ENCODE results near the gene BSN.

BSN gene

GRCh38 chr3:49553692-49554632 is at the start of gene BSN:
BSN (plus strand) TSS chr3:49554477; CDS start chr3:49554603, 126 bp downstream.
- DNase-seq (ENCODE audit: low spot score): peak; percentile 100

- no peak for DNase-seq (ENCODE audit: low spot score)
Observed at GRCh38 chr3:49506906-49507305, 47.4 kb upstream of the BSN start.

- DNase-seq (ENCODE audit: low spot score): no peak
Observed at GRCh38 chr3:49509028-49509561, 45.2 kb upstream of the BSN start.

GRCh38 chr3:49511639-49512038 is 42.6 kb upstream of the BSN start:
- DNase-seq (ENCODE audit: low spot score): no peak

- DNase-seq (ENCODE audit: low spot score): no peak
Observed at GRCh38 chr3:49512781-49513355, 41.4 kb upstream of the BSN start.

GRCh38 chr3:49513494-49514124 is 40.7 kb upstream of the BSN start:
- no peak for DNase-seq (ENCODE audit: low spot score)

- DNase-seq (ENCODE audit: low spot score): no peak
Observed at GRCh38 chr3:49518016-49518415, 36.3 kb upstream of the BSN start.

GRCh38 chr3:49518441-49518840 is 35.8 kb upstream of the BSN start:
- no peak for DNase-seq (ENCODE audit: low spot score)

- no peak for DNase-seq (ENCODE audit: low spot score)
Observed at GRCh38 chr3:49519296-49519695, 35.0 kb upstream of the BSN start.

GRCh38 chr3:49519916-49520385 is 34.3 kb upstream of the BSN start:
- no peak for DNase-seq (ENCODE audit: low spot score)

- DNase-seq (ENCODE audit: low spot score): no peak
Observed at GRCh38 chr3:49523756-49524747, 30.2 kb upstream of the BSN start.

GRCh38 chr3:49529567-49529966 is 24.7 kb upstream of the BSN start:
- no peak for DNase-seq (ENCODE audit: low spot score)

GRCh38 chr3:49530231-49530630 is 24.0 kb upstream of the BSN start:
- DNase-seq (ENCODE audit: low spot score): no peak

GRCh38 chr3:49530701-49531100 is 23.6 kb upstream of the BSN start:
- DNase-seq (ENCODE audit: low spot score): no peak

GRCh38 chr3:49531218-49531617 is 23.1 kb upstream of the BSN start:
- no peak for DNase-seq (ENCODE audit: low spot score)

GRCh38 chr3:49531715-49532114 is 22.6 kb upstream of the BSN start:
- DNase-seq (ENCODE audit: low spot score): no peak

- no peak for DNase-seq (ENCODE audit: low spot score)
Observed at GRCh38 chr3:49533031-49533430, 21.2 kb upstream of the BSN start.

- no peak for DNase-seq (ENCODE audit: low spot score)
Observed at GRCh38 chr3:49533786-49534519, 20.3 kb upstream of the BSN start.

GRCh38 chr3:49534581-49535441 is 19.5 kb upstream of the BSN start:
- no peak for DNase-seq (ENCODE audit: low spot score)

All from GM03348 (cell line).